Endodermal cell (in vitro differentiated cells): ENCODE results near the gene MEIOC. TPM values are rescaled to one million over a fixed set of nuclear protein-coding genes. Genes with fewer than 3 reads are reported as not detected.
"Not testable (repeated sequence)": the region's sequence is repeated elsewhere in the genome, so short reads cannot be mapped to it uniquely, and the experiment has no call there.

Experiments
- DNase-seq: peaks from one replicate; pipeline ENCODE4 v3.0.0-alpha.2; 2017
- H3K27ac ChIP-seq: 2 replicates; pipeline ENCODE4 v1.5.1; 2013; ENCODE audit warnings: mild to moderate bottlenecking, low read depth, low read length, moderate library complexity
- H3K27me3 ChIP-seq: 2 replicates; pipeline ENCODE4 v1.6.1; 2013; ENCODE audit warnings: mild to moderate bottlenecking, low read length, moderate library complexity; ENCODE audit not compliant: insufficient read depth, control insufficient read depth, poor library complexity, severe bottlenecking
- H3K36me3 ChIP-seq: 2 replicates; pipeline ENCODE4 v1.7.0; 2013; ENCODE audit warnings: mild to moderate bottlenecking, low read length, moderate library complexity; ENCODE audit not compliant: control insufficient read depth, insufficient read depth
- H3K4me1 ChIP-seq: one replicate; pipeline ENCODE4 v1.7.0; 2013; ENCODE audit warnings: low read length; ENCODE audit not compliant: control insufficient read depth, insufficient read depth
- H3K4me3 ChIP-seq: 2 replicates; pipeline ENCODE4 v1.5.1; 2013; ENCODE audit warnings: mild to moderate bottlenecking, low read length, moderate library complexity
- H3K9ac ChIP-seq: 2 replicates; pipeline ENCODE4 v1.6.1; 2013; ENCODE audit warnings: mild to moderate bottlenecking, low read length, moderate library complexity; ENCODE audit not compliant: poor library complexity, severe bottlenecking; ENCODE audit errors: extremely low read depth
- H3K9me3 ChIP-seq: 2 replicates; pipeline ENCODE4 v1.6.1; 2013; ENCODE audit warnings: mild to moderate bottlenecking, low read length, moderate library complexity; ENCODE audit not compliant: control insufficient read depth
- H3K27ac Mint-ChIP-seq: 2 replicates; pipeline ENCODE4 v1.8.0; 2020; ENCODE audit warnings: mixed read lengths
- H3K27me3 Mint-ChIP-seq: 2 replicates; pipeline ENCODE4 v1.8.0; 2021; ENCODE audit warnings: mild to moderate bottlenecking, mixed read lengths; ENCODE audit not compliant: insufficient read depth
- H3K36me3 Mint-ChIP-seq: 2 replicates; pipeline ENCODE4 v1.8.0; 2020; ENCODE audit warnings: low read depth, mixed read lengths
- H3K4me1 Mint-ChIP-seq: 2 replicates; pipeline ENCODE4 v1.8.0; 2020; ENCODE audit warnings: mixed read lengths
- H3K4me3 Mint-ChIP-seq: 2 replicates; pipeline ENCODE4 v1.8.0; 2020; ENCODE audit warnings: mild to moderate bottlenecking, moderate library complexity, mixed read lengths
- H3K9me3 Mint-ChIP-seq: 2 replicates; pipeline ENCODE4 v1.8.0; 2020; ENCODE audit warnings: mild to moderate bottlenecking, mixed read lengths
- CTCF ChIP-seq: fragments of 200-600 bp; sonication (generic); conservative IDR thresholded peaks from 2 replicates; pipeline ENCODE4 v1.5.0; 2021; ENCODE audit warnings: antibody characterized with exemption, mild to moderate bottlenecking
- WGBS, 2 experiments: methylation state at CpG; one replicate each; pipeline versions ENCODE4 v1.1.5 to v1.1.7; 2013; ENCODE audit warnings: missing lambda C conversion rate in 2 of 2, mixed read lengths in 1 of 2; ENCODE audit not compliant: insufficient coverage in 1 of 2, insufficient read length in 1 of 2; 5-methylcytosine and 5-hydroxymethylcytosine counted together
- total RNA-seq, 2 donors: library from RNA; stranded (reverse); fragmentation: NEBNext Ultra II Directional in 1 of 2; extraction: Animal tissue kit (Norgen Biotek cat#: 25700) in 1 of 2; gene quantifications; 2 replicates in 1 of 2; 3 replicates in 1 of 2; pipeline ENCODE4 v1.2.1, GENCODE V29; 2021

The MEIOC gene
- total RNA-seq, 2 donors from 2014 or later: 1.4 to 3.7 TPM

GRCh38 chr17:44614862-44615261 is 41.4 kb upstream of the MEIOC start:
- H3K27me3 Mint-ChIP-seq: no peaks in the 10 kb centered on the region
- no peaks in the 10 kb centered on the region for H3K27me3 ChIP-seq
- WGBS, 2 experiments: 58 to 66% methylated on average over 4 to 5 of the region's 5 CpGs
- no peak overlapping the region for H3K27ac Mint-ChIP-seq
- H3K36me3 ChIP-seq: no peaks in the 10 kb centered on the region
- no peaks in the 10 kb centered on the region for H3K9me3 Mint-ChIP-seq
- peaks cover 14% of the 10 kb centered on the region for H3K4me1 Mint-ChIP-seq
- H3K4me3 Mint-ChIP-seq: no peak overlapping the region
- no peak overlapping the region for H3K4me3 ChIP-seq
- H3K27ac ChIP-seq: no peak overlapping the region
- H3K9me3 ChIP-seq: no peaks in the 10 kb centered on the region
- H3K36me3 Mint-ChIP-seq: no peaks in the 10 kb centered on the region
- peaks cover 2% of the 10 kb centered on the region for H3K4me1 ChIP-seq
- H3K9ac ChIP-seq: no peak overlapping the region
- DNase-seq: peak; percentile 78
- no peak for TF ChIP-seq CTCF

- not testable (repeated sequence) for H3K27me3 Mint-ChIP-seq, H3K9ac ChIP-seq, DNase-seq, H3K27ac ChIP-seq, H3K36me3 ChIP-seq, H3K4me1 Mint-ChIP-seq, H3K27me3 ChIP-seq, H3K4me3 ChIP-seq, H3K9me3 Mint-ChIP-seq, H3K4me1 ChIP-seq, H3K27ac Mint-ChIP-seq, H3K9me3 ChIP-seq, H3K4me3 Mint-ChIP-seq, H3K36me3 Mint-ChIP-seq
- WGBS, 2 experiments: 86 to 91% methylated on average over 9 of the region's 9 CpGs
These were observed 37.6 kb upstream of the MEIOC start for GRCh38 chr17:44618652-44619051.

- no peak overlapping the region for H3K4me3 ChIP-seq
- H3K9me3 ChIP-seq: no peaks in the 10 kb centered on the region
- 87 to 92% methylated on average over 6 of the region's 6 CpGs for whole genome bisulfite sequencing, 2 experiments
- H3K27ac ChIP-seq: no peak overlapping the region
- peaks cover 8% of the 10 kb centered on the region for H3K4me1 Mint-ChIP-seq
- H3K36me3 ChIP-seq: no peaks in the 10 kb centered on the region
- peak; percentile 51 for TF ChIP-seq CTCF
- no peak overlapping the region for H3K4me3 Mint-ChIP-seq
- H3K9ac ChIP-seq: no peak overlapping the region
- no peaks in the 10 kb centered on the region for H3K27me3 ChIP-seq
- H3K27ac Mint-ChIP-seq: no peak overlapping the region
- H3K9me3 Mint-ChIP-seq: no peaks in the 10 kb centered on the region
- H3K36me3 Mint-ChIP-seq: no peaks in the 10 kb centered on the region
- DNase-seq: peak; percentile 78
- peaks cover 4% of the 10 kb centered on the region for H3K4me1 ChIP-seq
- H3K27me3 Mint-ChIP-seq: peaks cover 7% of the 10 kb centered on the region
These were observed 33.1 kb upstream of the MEIOC start for GRCh38 chr17:44623070-44623725.
